Mesenchymal stem cell (in vitro differentiated cells and primary cell): ENCODE results near the gene OR2A7.
"Not testable (repeated sequence)": the region's sequence is repeated elsewhere in the genome, so short reads cannot be mapped to it uniquely, and the experiment has no call there.

ENCODE experiments used
- DNase-seq: peaks from one replicate; pipeline ENCODE4 v3.0.0-alpha.2; 2013
- H2AFZ ChIP-seq: one replicate; pipeline ENCODE4 v1.6.1; 2013; ENCODE audit warnings: low read depth, mild to moderate bottlenecking, control low read depth, inconsistent platforms, low read length, moderate library complexity
- H2AK5ac ChIP-seq: 2 replicates; pipeline ENCODE4 v1.6.1; 2013; ENCODE audit warnings: low read length, moderate library complexity, mild to moderate bottlenecking, inconsistent platforms; ENCODE audit not compliant: severe bottlenecking
- H2BK120ac ChIP-seq: one replicate; pipeline ENCODE4 v1.6.1; 2013; ENCODE audit warnings: low read depth, mild to moderate bottlenecking, inconsistent platforms, low read length, moderate library complexity
- H2BK12ac ChIP-seq, 2 experiments: one replicate each; pipeline ENCODE4 v1.6.1; 2013; ENCODE audit warnings: inconsistent platforms in 2 of 2, low read length in 2 of 2, mild to moderate bottlenecking in 2 of 2, moderate library complexity in 2 of 2, control low read depth in 1 of 2
- H2BK15ac ChIP-seq: one replicate; pipeline ENCODE4 v1.6.1; 2013; ENCODE audit warnings: mild to moderate bottlenecking, low read depth, inconsistent platforms; ENCODE audit not compliant: poor library complexity, severe bottlenecking
- H2BK5ac ChIP-seq: 2 replicates; pipeline ENCODE4 v1.6.1; 2013; ENCODE audit warnings: low read depth, mild to moderate bottlenecking, low read length, control low read depth, inconsistent platforms; ENCODE audit not compliant: poor library complexity, severe bottlenecking
- H3K14ac ChIP-seq, 2 experiments: one replicate each; pipeline ENCODE4 v1.6.1; 2013; ENCODE audit warnings: inconsistent platforms in 2 of 2, low read length in 2 of 2, control low read depth in 1 of 2, mild to moderate bottlenecking in 1 of 2, moderate library complexity in 1 of 2
- H3K18ac ChIP-seq, 2 experiments: one replicate each; pipeline ENCODE4 v1.6.1; 2013; ENCODE audit warnings: inconsistent platforms in 2 of 2, low read length in 2 of 2, control low read depth in 1 of 2, low read depth in 1 of 2, mild to moderate bottlenecking in 1 of 2
- H3K23ac ChIP-seq, 2 experiments: one replicate each; pipeline ENCODE4 v1.6.1; 2013; ENCODE audit warnings: inconsistent platforms in 2 of 2, low read length in 2 of 2, mild to moderate bottlenecking in 2 of 2, moderate library complexity in 2 of 2, control low read depth in 1 of 2
- H3K27ac ChIP-seq: 2 replicates; pipeline ENCODE4 v1.5.1; 2013; ENCODE audit warnings: mild to moderate bottlenecking, moderate library complexity, low read length, control low read depth, inconsistent platforms; ENCODE audit not compliant: poor library complexity, severe bottlenecking
- H3K27me3 ChIP-seq, 2 experiments: 2 replicates each; pipeline versions ENCODE4 v1.6.1 to v1.7.0; 2013; ENCODE audit warnings: low read length in 2 of 2, mild to moderate bottlenecking in 2 of 2, moderate library complexity in 2 of 2, control low read depth in 1 of 2, inconsistent platforms in 1 of 2; ENCODE audit not compliant: control insufficient read depth in 1 of 2, insufficient read depth in 1 of 2
- H3K36me3 ChIP-seq, 2 experiments: 2 replicates each; pipeline versions ENCODE4 v1.6.1 to v1.7.0; 2013; ENCODE audit warnings: low read length in 2 of 2, control low read depth in 1 of 2, inconsistent platforms in 1 of 2, low read depth in 1 of 2, mild to moderate bottlenecking in 1 of 2; ENCODE audit not compliant: insufficient read depth in 2 of 2, control insufficient read depth in 1 of 2
- H3K4ac ChIP-seq, 2 experiments: one replicate each; pipeline ENCODE4 v1.6.1; 2013; ENCODE audit warnings: inconsistent platforms in 2 of 2, low read length in 2 of 2, mild to moderate bottlenecking in 2 of 2, moderate library complexity in 2 of 2, control low read depth in 1 of 2, low read depth in 1 of 2
- H3K4me1 ChIP-seq: 2 replicates; pipeline ENCODE4 v1.6.1; 2013; ENCODE audit warnings: low read depth, low read length, control low read depth; ENCODE audit not compliant: control insufficient read depth, insufficient read depth
- H3K4me2 ChIP-seq: 2 replicates; pipeline ENCODE4 v1.6.1; 2013; ENCODE audit warnings: low read length, mild to moderate bottlenecking, inconsistent platforms; ENCODE audit not compliant: poor library complexity, severe bottlenecking
- H3K4me3 ChIP-seq, 2 experiments: 2 replicates each; pipeline versions ENCODE4 v1.5.1 to v1.7.0; 2013; ENCODE audit warnings: low read length in 2 of 2, mild to moderate bottlenecking in 2 of 2, control low read depth in 1 of 2, low read depth in 1 of 2; ENCODE audit not compliant: insufficient read depth in 1 of 2
- H3K79me1 ChIP-seq: replicated peaks from 2 replicates; pipeline ENCODE4 v1.6.1; 2013; ENCODE audit warnings: mild to moderate bottlenecking, control low read depth, low read length, inconsistent platforms; ENCODE audit not compliant: poor library complexity, severe bottlenecking
- H3K9ac ChIP-seq: 2 replicates; pipeline ENCODE4 v1.7.0; 2013; ENCODE audit warnings: mild to moderate bottlenecking, low read length, moderate library complexity
- H3K9me3 ChIP-seq: 2 replicates; pipeline ENCODE4 v1.7.0; 2013; ENCODE audit warnings: mild to moderate bottlenecking, low read length; ENCODE audit not compliant: control insufficient read depth
- H4K8ac ChIP-seq: one replicate; pipeline ENCODE4 v1.6.1; 2013; ENCODE audit warnings: inconsistent platforms, mild to moderate bottlenecking, low read length, moderate library complexity
- H4K91ac ChIP-seq: one replicate; pipeline ENCODE4 v1.6.1; 2013; ENCODE audit warnings: mild to moderate bottlenecking, low read length, inconsistent platforms
- WGBS: methylation state at CpG from one replicate; pipeline ENCODE4 v1.1.7; 2013; ENCODE audit warnings: mixed read lengths; 5-methylcytosine and 5-hydroxymethylcytosine counted together

Gene OR2A7

DNA sequence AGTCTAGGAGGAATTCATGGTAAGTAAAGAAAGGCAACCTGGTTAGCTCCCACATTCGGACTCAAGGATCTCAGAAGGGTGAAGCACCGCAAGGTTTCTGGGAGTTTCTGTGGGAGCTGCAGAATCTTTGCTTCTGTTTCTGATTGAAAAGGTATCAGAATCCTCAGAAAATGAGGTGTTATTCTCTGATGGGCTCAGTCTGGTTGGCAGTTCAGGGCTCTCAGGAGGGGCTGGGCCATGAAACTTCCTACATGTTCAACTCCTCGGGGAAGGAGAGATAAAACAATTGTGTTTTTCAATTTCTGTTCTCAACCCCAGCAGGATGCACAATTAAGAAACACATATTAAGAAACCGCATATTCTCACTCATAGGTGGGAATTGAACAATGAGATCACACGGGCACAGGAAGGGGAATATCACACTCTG, 9.1 kb downstream of the OR2A7 start:
- no peak overlapping the region for H2BK5ac ChIP-seq
- H4K91ac ChIP-seq, result no peak overlapping the region
- no peak overlapping the region for H3K4ac ChIP-seq
- no peak overlapping the region for H3K14ac ChIP-seq
- no peaks in the 10 kb centered on the region for H3K27me3 ChIP-seq
- WGBS, result 70% methylated on average over 4 of the region's 5 CpGs
- H3K9ac ChIP-seq, result no peak overlapping the region
- H3K27ac ChIP-seq, result no peak overlapping the region
- no peaks in the 10 kb centered on the region for H3K4me1 ChIP-seq
- peak; percentile 0 for DNase-seq
- no peak overlapping the region for H2AK5ac ChIP-seq
- no peaks in the 10 kb centered on the region for H3K36me3 ChIP-seq
- H3K9me3 ChIP-seq, result no peaks in the 10 kb centered on the region
- no peak overlapping the region for H3K4me2 ChIP-seq
- H2BK15ac ChIP-seq, result no peak overlapping the region
- H3K4me3 ChIP-seq, result no peak overlapping the region
- H4K8ac ChIP-seq, result no peak overlapping the region
- no peak overlapping the region for H2AFZ ChIP-seq
- no peak overlapping the region for H3K18ac ChIP-seq
- H2BK12ac ChIP-seq, result no peak overlapping the region
- no peak overlapping the region for H3K23ac ChIP-seq
- no peaks in the 10 kb centered on the region for H3K79me1 ChIP-seq
- H2BK120ac ChIP-seq, result no peak overlapping the region

- DNase-seq, H3K4me2 ChIP-seq, H3K27ac ChIP-seq, H2BK5ac ChIP-seq, H2AK5ac ChIP-seq, H4K8ac ChIP-seq, H2BK15ac ChIP-seq, H3K4me1 ChIP-seq, H3K27me3 ChIP-seq, H3K36me3 ChIP-seq, H3K9me3 ChIP-seq, H3K14ac ChIP-seq, H2BK12ac ChIP-seq, H3K18ac ChIP-seq, H3K4ac ChIP-seq, H4K91ac ChIP-seq, H3K4me3 ChIP-seq, H3K9ac ChIP-seq, H2AFZ ChIP-seq, H3K79me1 ChIP-seq, H2BK120ac ChIP-seq, H3K23ac ChIP-seq: not testable (repeated sequence)
- no CpG with 5 or more reads among the region's 4 CpGs for WGBS
Observed at GRCh38 chr7:144252307-144252706, 12.3 kb downstream of the OR2A7 start.

DNA sequence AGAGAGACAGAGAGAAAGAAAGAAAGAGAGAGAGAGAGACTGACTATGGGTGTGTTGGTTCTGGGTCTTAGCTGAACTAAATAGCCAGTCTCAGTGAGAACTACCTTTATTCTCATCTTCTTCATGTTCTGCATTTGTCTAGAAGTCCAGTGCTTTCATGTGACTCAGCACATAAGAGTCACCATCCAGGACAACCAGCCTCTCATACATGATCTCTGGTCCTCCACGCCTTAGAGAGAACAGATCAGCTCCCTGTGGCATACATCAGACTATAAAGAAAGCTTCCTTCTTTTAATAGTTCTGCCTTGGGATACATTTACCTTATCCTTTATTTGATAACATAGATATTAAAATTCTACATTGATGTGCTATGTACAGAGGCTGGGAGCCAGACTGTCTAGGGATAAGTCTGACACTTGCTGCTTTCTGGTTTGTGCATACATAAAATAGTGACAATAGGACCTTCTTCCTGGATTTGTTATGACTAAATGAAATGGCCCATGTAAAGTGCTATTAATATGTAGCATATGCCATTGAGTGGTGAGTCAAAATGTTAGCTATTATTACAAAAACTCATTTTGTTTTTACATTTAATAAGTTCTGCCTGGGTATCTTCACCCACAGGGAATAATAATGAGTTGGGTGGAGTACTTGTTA, 16.8 kb downstream of the OR2A7 start:
- not testable (repeated sequence) for H2BK12ac ChIP-seq, DNase-seq, H3K18ac ChIP-seq, H3K4me3 ChIP-seq, H3K14ac ChIP-seq, H3K27ac ChIP-seq, H3K9me3 ChIP-seq, H3K4me1 ChIP-seq, H3K27me3 ChIP-seq, H3K79me1 ChIP-seq, H4K8ac ChIP-seq, H3K36me3 ChIP-seq, H4K91ac ChIP-seq, H3K4me2 ChIP-seq, H3K4ac ChIP-seq, H2BK15ac ChIP-seq, H2AFZ ChIP-seq, H3K23ac ChIP-seq, H2BK5ac ChIP-seq, H3K9ac ChIP-seq, H2AK5ac ChIP-seq, H2BK120ac ChIP-seq
- WGBS, result no CpG with 5 or more reads among the region's 1 CpG

DNA sequence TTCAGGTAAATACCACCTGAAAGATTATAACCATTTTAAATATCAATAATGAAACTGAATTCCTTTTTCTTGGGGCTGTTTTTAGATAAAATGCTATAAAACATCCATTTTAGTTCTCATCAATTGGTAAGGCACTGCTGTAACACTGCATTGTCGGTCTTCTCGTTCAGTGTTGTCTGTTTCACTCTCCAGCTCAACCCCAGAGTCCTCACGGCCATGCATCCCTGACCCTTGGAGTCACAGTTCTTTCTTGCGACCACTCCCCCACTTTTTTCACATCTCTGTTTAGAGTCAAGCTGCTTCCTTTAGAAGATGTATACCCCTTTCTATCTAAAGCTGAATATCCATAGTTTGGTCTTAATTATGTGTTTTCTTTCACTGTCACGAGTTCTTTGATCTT, 17.6 kb downstream of the OR2A7 start:
- not testable (repeated sequence) for H3K9ac ChIP-seq, H2BK12ac ChIP-seq, H3K4ac ChIP-seq, H2AK5ac ChIP-seq, H3K27me3 ChIP-seq, H3K9me3 ChIP-seq, H4K91ac ChIP-seq, H3K23ac ChIP-seq, H2BK5ac ChIP-seq, H3K79me1 ChIP-seq, H2BK120ac ChIP-seq, H3K14ac ChIP-seq, H3K4me2 ChIP-seq, DNase-seq, H3K36me3 ChIP-seq, H2BK15ac ChIP-seq, H3K4me1 ChIP-seq, H4K8ac ChIP-seq, H3K27ac ChIP-seq, H3K18ac ChIP-seq, H3K4me3 ChIP-seq, H2AFZ ChIP-seq
- no CpG with 5 or more reads among the region's 5 CpGs for WGBS
